Measurements from ENCODE around the gene GRID2.

Gene GRID2

DNA sequence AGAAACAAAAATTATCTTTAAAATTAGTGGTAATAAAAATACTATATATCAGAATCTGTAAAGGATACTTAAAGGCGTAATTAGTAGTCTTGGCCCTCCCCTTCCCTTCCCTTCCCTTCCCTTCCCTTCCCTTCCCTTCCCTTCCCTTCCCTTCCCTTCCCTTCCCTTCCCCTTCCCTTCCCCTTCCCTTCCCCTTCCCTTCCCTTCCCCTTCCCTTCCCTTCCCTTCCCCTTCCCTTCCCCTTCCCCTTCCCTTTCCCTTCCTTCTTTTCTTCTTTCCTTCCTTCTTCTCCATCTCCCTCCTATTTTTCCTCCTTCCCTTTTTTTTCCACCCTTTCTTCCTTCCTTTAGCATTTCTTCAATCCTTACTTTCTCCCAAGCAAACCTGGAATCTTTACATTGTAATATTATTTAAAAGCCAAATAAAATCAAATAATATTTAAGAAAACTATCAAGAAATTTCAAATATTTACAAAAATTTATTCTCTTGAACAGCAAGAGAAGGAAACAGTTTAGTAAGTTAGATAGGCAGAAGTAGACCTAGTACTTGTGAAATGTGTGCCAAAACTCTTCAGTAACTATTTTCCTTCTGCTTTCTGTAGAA, 1145.0 kb downstream of the GRID2 start:
- Mint-ChIP-seq H3K4me1 (ENCODE audit: low read depth) (no peaks in the 10 kb centered on the region), H3K4me3 (no peak overlapping the region), H3K27me3 (no peaks in the 10 kb centered on the region), H3K36me3 (no peaks in the 10 kb centered on the region), H3K9me3 (ENCODE audit: low read depth) (no peaks in the 10 kb centered on the region), H3K27ac (no peak overlapping the region)

DNA sequence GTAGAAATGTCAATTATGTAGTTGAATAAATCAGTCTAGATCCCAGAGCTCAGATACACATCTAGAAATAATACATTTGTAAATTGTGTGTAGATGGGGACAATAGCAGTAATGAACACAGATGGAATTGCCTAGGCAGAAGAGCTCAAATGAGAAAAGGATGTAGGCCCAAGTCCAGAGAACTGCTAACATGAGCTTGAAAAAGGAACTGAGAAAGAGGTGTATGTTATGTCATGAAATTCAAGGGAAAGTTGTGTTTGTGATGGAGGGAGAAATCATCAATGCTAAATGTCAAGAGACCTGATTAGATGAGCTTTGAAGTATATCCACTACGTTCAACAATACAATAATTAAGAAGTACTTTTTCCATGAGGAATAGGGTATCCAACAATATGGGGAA, 1148.2 kb downstream of the GRID2 start:
- no peak overlapping the region for H3K27ac Mint-ChIP-seq
- no peak overlapping the region for H3K4me3 Mint-ChIP-seq
- H3K36me3 Mint-ChIP-seq, result no peaks in the 10 kb centered on the region
- H3K27me3 Mint-ChIP-seq, result no peaks in the 10 kb centered on the region
- peaks cover under 1% of the 10 kb centered on the region for H3K9me3 Mint-ChIP-seq (ENCODE audit: low read depth)
- H3K4me1 Mint-ChIP-seq (ENCODE audit: low read depth), result no peaks in the 10 kb centered on the region

DNA sequence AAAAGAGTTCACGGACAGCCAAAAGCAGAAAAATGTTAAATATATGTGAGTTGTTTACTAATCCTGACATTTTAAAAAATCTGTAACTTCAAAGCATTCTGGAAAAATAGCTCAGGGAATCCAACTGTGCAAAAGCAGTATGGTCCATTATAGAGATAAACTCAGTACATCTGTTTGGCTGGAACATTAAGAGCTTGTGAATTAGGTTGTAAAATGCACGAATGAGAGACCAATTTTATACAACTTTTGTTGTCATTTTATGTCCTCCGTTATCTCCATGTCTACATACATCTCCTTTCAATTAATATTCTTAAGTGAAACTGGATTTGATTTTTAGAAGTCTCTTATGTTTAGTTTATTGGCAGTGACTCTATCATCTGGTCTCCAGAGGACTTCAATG, 1157.8 kb downstream of the GRID2 start:
- Mint-ChIP-seq H3K4me1 (ENCODE audit: low read depth) (no peaks in the 10 kb centered on the region), H3K27me3 (no peaks in the 10 kb centered on the region), H3K36me3 (no peaks in the 10 kb centered on the region), H3K27ac (no peak overlapping the region), H3K4me3 (no peak overlapping the region), H3K9me3 (ENCODE audit: low read depth) (peaks cover 6% of the 10 kb centered on the region)

DNA sequence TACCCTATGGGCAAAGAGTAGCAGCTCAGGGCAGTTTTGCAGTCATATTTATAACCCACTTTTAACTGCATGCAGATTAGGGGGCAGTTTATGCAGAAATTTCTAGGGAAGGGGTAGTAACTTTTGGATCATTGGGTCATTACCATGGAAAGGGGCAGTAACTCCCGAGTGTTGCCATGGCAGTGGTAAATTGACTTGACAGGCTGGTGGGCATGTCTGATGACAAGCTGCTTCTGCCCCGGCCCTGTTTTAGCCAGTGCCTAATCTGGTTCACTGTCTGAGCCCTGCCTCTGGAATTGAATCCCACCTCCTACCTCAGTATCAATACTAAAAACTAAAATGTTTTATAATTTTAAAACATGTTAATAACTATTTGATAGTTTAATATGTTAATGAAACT, 1162.7 kb downstream of the GRID2 start:
- Mint-ChIP-seq H3K27me3 (no peaks in the 10 kb centered on the region), H3K4me3 (no peak overlapping the region)

DNA sequence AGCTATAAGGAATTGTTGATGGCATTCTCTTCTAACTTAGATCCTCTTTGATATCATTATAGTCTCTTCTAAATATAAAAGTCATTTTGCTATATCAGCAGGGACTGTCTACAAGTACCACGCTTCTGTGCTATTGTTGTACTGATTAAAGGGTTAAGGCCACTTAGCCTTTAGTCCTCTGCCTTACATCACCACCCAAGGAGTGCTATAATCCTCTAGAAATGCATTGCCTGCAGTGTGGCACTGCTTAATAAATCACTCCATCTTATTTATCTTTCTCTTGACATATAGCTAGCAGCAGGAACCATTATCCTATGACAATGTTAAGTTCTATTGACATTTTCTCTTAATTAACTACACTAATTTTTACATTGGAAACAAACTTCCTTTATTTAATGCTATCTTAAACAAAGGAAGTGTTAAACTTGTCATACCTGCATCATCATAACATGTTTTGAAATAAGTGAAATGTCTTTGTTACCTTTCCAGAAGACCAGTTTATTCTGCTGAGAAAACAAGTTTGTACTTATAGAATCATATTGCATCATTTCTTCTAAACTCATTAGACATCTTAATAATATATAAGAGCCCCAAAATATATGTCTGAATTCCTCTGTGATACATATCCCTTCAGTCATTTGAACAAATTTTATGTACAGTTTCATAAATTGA, 1163.9 kb downstream of the GRID2 start:
- H3K4me3 Mint-ChIP-seq, result no peak overlapping the region
- no peaks in the 10 kb centered on the region for H3K4me1 Mint-ChIP-seq (ENCODE audit: low read depth)
- H3K27ac Mint-ChIP-seq, result no peak overlapping the region
- H3K9me3 Mint-ChIP-seq (ENCODE audit: low read depth), result no peaks in the 10 kb centered on the region
- no peaks in the 10 kb centered on the region for H3K36me3 Mint-ChIP-seq
- H3K27me3 Mint-ChIP-seq, result no peaks in the 10 kb centered on the region

More for the DNA sequence above, 1162.7 kb downstream of the GRID2 start:
- Mint-ChIP-seq H3K9me3 (ENCODE audit: low read depth) (no peaks in the 10 kb centered on the region), H3K27ac (no peak overlapping the region), H3K36me3 (no peaks in the 10 kb centered on the region), H3K4me1 (ENCODE audit: low read depth) (no peaks in the 10 kb centered on the region)

DNA sequence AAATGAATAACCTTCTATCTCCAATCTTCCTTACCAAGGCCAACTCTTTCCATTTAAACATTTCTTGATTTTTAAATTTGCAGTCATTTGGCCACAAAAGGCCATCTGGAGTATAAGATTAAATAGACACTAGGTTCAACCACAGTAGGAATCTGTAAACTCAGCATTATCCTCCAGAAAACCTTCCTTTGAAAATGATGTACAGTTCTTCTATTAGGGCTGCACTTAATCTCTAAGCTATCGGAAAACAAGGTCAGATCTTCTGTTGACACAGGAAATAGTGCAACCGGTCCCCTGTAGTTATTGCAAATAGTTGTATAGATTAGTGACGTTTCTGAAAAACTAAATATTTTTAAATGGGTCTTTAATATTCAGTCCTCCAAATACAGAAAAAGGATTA, 1165.8 kb downstream of the GRID2 start:
- Mint-ChIP-seq H3K4me3 (no peak overlapping the region), H3K36me3 (no peaks in the 10 kb centered on the region), H3K9me3 (ENCODE audit: low read depth) (no peaks in the 10 kb centered on the region), H3K27ac (no peak overlapping the region), H3K4me1 (ENCODE audit: low read depth) (no peaks in the 10 kb centered on the region), H3K27me3 (no peaks in the 10 kb centered on the region)

DNA sequence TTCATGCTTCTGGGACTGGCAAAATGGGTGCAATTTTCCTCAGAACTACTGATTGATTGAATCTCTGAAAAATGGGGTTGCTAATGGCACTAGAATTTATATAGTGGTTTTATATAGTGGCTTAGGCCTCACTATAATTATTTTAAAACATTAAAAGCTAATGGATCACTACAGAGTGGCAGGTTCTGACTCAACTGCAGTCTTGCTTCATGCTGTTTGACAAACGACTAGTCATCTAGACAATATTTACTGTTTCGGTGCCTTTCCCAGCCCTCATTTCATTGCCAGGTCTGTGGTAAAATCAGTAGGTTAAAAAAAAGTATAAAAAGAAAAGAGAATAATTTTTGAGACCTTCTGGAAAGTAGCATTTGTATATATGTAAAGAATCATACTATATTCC, 1172.0 kb downstream of the GRID2 start:
- Mint-ChIP-seq H3K9me3 (ENCODE audit: low read depth) (no peaks in the 10 kb centered on the region), H3K36me3 (no peaks in the 10 kb centered on the region), H3K27me3 (no peaks in the 10 kb centered on the region), H3K27ac (no peak overlapping the region), H3K4me3 (no peak overlapping the region), H3K4me1 (ENCODE audit: low read depth) (no peaks in the 10 kb centered on the region)

DNA sequence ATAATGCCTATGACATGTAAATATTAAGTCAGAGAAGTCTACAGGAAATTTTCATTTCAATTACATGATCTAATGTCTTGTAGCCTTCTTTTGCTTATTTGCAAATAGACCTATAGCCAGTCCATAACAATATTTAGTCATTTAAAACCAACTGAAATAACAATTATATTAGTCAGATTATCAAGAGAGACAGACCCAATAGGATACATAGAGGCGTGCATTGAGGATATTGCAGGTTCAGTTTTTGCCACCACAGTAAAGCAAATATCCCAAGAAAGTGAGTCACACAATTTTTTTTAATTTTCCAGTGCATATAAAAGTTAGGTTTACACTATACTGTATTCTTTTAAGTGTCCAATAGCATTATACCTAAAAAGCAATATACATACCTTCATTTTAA, 1175.0 kb downstream of the GRID2 start:
- Mint-ChIP-seq H3K4me3 (no peak overlapping the region), H3K4me1 (ENCODE audit: low read depth) (no peaks in the 10 kb centered on the region), H3K27ac (no peak overlapping the region), H3K27me3 (no peaks in the 10 kb centered on the region), H3K9me3 (ENCODE audit: low read depth) (no peaks in the 10 kb centered on the region), H3K36me3 (no peaks in the 10 kb centered on the region)

DNA sequence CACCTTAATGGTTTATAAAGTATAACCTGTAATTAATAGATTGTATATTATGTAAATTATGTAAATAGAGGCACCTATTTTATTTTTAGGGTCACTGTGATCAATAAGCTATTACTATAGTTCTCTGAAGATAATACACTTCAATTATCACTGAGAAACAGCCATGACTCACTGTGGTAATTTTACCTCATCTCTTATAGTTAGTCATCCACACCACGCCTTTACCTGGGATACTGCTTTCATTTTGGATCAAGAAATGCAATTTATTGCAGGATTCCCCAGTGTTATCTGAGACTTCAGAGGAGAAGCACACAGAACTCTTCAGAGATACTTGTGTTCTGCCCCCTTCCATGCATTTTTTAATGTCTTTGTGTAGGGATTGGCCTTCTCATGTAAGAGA, 1176.7 kb downstream of the GRID2 start:
- Mint-ChIP-seq H3K9me3 (ENCODE audit: low read depth) (no peaks in the 10 kb centered on the region), H3K4me1 (ENCODE audit: low read depth) (no peaks in the 10 kb centered on the region), H3K4me3 (no peak overlapping the region), H3K36me3 (no peaks in the 10 kb centered on the region), H3K27me3 (no peaks in the 10 kb centered on the region), H3K27ac (no peak overlapping the region)

DNA sequence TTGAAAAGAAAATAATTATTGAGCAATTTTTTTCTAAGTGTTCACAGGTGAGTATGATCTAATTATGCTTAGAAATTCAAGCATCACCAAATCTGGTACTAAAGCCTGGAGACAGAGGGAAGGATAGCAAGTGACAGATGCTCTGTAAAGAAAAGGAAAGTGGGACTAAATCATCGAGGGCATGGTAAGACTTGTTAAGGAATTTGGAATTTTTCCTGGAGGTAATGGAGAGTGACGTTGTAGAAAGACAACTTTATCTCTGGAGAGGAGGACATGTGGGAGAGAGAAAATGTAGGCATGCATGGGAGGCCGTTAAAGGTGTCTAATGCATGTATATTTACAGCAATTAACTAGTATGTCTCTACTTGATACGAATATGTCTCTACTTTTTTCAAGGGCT, 1191.6 kb downstream of the GRID2 start:
- H3K27ac Mint-ChIP-seq, result no peak overlapping the region
- no peaks in the 10 kb centered on the region for H3K27me3 Mint-ChIP-seq
- peaks cover 15% of the 10 kb centered on the region for H3K9me3 Mint-ChIP-seq (ENCODE audit: low read depth)
- H3K4me1 Mint-ChIP-seq (ENCODE audit: low read depth), result no peaks in the 10 kb centered on the region
- H3K36me3 Mint-ChIP-seq, result no peaks in the 10 kb centered on the region
- H3K4me3 Mint-ChIP-seq, result no peak overlapping the region

DNA sequence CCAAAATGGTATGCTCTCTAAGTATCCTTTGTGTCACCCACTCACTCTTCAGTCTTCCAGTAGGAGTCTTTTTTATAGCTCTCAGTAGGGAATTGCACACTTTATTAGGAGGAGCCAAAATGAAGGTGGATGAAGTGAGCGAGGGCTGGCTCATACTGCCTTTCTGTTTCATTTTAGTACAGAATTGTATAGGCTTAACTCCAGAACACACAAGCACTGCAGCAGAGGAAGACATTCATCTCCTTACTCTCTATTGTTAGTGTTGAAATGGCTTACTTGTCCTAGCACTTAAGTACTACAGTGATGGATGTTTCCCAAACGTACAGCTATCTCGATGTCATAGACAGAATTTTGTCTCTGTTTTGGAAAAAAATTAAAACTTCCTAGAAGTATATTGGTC, 1197.5 kb downstream of the GRID2 start:
- Mint-ChIP-seq H3K4me3 (no peak overlapping the region), H3K27ac (no peak overlapping the region), H3K9me3 (ENCODE audit: low read depth) (peaks cover 6% of the 10 kb centered on the region), H3K36me3 (no peaks in the 10 kb centered on the region), H3K27me3 (no peaks in the 10 kb centered on the region), H3K4me1 (ENCODE audit: low read depth) (no peaks in the 10 kb centered on the region)

DNA sequence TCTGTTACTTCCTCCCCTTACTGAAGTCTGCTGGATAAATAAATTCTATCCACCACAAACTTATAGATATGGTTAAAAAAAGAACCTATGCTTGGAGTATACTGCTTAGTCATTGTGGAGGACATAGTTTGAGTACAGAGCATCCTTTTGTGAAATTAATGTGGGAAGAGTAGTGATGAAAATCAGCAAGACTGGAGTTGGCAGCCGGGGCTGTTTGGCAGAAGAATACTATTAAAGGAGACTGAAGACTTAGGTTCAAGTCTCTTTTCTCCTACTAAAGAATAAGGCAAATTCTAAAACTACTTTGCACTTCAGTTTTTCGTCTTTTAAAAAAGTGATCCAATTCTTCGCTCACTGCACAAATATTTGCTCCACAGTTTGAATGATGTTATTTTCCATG, 1198.2 kb downstream of the GRID2 start:
- Mint-ChIP-seq H3K36me3 (no peaks in the 10 kb centered on the region), H3K27me3 (no peaks in the 10 kb centered on the region), H3K4me3 (no peak overlapping the region), H3K9me3 (ENCODE audit: low read depth) (peaks cover 3% of the 10 kb centered on the region), H3K27ac (no peak overlapping the region), H3K4me1 (ENCODE audit: low read depth) (no peaks in the 10 kb centered on the region)

DNA sequence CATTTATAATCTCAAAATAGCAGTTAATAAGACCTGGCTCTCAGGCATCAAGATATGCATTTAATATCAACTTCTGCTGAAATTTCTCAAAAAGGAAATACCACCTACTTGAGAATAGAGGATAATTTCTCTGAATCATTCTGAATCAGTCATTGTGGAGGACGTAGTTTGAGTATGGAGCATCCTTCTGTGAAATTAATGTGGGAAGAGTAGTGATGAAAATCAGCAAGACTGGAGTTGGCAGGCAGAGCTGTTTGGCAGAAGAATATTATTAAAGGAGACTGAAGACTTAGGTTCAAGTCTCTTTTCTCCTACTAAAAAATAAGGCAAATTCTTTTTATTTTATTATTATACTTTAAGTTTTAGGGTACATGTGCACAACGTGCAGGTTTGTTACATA, 1199.2 kb downstream of the GRID2 start:
- no peaks in the 10 kb centered on the region for H3K9me3 Mint-ChIP-seq (ENCODE audit: low read depth)
- H3K4me3 Mint-ChIP-seq, result no peak overlapping the region
- no peak overlapping the region for H3K27ac Mint-ChIP-seq
- H3K4me1 Mint-ChIP-seq (ENCODE audit: low read depth), result no peaks in the 10 kb centered on the region
- no peaks in the 10 kb centered on the region for H3K27me3 Mint-ChIP-seq
- no peaks in the 10 kb centered on the region for H3K36me3 Mint-ChIP-seq

DNA sequence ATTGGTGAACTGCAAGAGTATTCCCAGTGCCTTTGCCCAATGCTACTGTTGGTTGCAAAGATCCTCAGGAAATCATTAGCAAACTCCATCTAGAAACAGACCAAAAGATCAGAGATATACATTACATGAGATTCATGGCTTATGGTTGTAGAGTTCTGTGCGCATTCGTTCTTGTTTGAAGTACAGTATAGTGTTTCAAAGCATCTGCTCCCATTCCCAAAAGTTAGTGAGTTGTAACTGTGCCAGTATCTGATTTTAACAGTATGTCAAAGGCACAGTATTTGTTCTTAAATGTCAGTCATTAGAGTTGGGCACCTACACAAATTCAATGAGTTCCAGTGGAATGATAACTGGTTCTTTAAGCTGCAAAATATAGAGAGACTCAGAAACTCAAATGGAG, 1210.1 kb downstream of the GRID2 start:
- Mint-ChIP-seq H3K27ac (no peak overlapping the region), H3K9me3 (ENCODE audit: low read depth) (peaks cover 6% of the 10 kb centered on the region), H3K27me3 (no peaks in the 10 kb centered on the region), H3K36me3 (no peaks in the 10 kb centered on the region), H3K4me1 (ENCODE audit: low read depth) (no peaks in the 10 kb centered on the region), H3K4me3 (no peak overlapping the region)

DNA sequence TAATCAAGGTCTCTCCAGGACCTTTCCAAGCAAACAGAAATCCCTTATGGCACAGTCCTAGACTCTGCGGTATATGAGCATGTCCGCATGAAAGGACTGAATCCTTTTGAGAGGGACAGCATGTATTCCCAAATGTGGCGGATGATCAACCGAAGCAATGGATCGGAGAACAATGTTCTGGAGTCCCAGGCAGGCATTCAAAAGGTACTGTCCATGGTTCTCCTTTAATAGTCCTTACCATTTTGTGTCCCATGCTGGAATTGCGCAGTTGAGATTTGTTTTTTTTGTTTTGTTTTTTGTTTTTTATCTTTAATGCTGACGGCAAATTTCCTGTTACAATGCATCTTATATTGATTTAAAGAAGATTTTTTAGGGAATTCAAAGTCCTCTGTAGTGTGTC, 1211.4 kb downstream of the GRID2 start:
- Mint-ChIP-seq H3K4me1 (ENCODE audit: low read depth) (no peaks in the 10 kb centered on the region), H3K27me3 (no peaks in the 10 kb centered on the region), H3K27ac (no peak overlapping the region), H3K9me3 (ENCODE audit: low read depth) (peaks cover 6% of the 10 kb centered on the region), H3K4me3 (no peak overlapping the region), H3K36me3 (no peaks in the 10 kb centered on the region)

DNA sequence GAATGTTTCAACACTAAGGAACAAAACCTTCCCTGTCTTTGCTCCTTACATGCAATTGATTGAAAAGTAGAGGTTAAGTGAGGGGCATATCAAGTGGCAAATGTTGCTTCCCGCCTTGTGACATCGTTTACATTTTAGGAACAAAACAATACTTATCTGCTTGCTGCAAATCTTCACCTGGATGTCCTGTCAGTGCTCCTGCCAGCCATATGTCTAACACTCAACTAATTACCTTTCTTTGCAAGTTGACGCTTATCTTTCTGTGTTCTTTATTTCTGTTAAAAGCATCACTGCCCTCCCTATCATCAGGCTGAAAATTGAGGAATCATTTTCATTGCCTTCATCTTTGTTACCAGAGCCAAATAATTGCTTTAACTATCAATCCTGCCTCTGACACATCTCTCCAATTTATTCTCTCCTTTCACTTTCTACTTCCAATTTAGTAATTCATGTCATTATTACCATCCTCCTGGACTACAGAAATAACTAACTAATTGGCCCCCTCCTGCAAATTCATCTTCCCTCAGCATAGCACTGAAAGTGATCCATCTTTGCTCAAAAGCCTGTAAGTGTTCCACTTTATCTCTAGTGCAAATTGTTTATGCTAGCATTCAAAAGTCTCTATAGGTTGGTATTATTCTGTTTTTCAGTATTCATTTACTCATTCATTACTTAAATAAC, 1226.1 kb downstream of the GRID2 start:
- Mint-ChIP-seq H3K9me3 (ENCODE audit: low read depth) (peaks cover 3% of the 10 kb centered on the region), H3K27ac (no peak overlapping the region), H3K36me3 (no peaks in the 10 kb centered on the region), H3K4me1 (ENCODE audit: low read depth) (no peaks in the 10 kb centered on the region), H3K4me3 (no peak overlapping the region), H3K27me3 (no peaks in the 10 kb centered on the region)
